ENCODE results near the gene EML5.

Gene EML5

DNA sequence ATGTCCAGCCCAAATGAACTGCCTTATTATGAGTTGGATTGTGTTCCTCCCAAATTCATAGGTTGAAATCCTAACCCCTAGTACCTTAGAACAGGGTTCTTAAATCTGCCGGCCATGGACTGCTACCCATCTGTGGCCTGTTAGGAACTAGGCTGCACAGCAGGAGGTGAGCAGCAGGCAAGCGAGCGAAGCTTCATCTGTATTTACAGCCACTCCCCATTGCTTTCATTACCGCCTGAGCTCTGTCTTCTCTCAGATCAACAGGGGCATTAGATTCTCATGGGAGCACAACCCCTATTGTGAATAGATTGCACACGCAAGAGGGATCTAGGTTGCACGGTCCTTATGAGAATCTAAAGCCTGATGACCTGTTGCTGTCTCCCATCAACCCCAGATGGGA is 9.8 kb upstream of the EML5 start:
- TF ChIP-seq, protein P1, sequence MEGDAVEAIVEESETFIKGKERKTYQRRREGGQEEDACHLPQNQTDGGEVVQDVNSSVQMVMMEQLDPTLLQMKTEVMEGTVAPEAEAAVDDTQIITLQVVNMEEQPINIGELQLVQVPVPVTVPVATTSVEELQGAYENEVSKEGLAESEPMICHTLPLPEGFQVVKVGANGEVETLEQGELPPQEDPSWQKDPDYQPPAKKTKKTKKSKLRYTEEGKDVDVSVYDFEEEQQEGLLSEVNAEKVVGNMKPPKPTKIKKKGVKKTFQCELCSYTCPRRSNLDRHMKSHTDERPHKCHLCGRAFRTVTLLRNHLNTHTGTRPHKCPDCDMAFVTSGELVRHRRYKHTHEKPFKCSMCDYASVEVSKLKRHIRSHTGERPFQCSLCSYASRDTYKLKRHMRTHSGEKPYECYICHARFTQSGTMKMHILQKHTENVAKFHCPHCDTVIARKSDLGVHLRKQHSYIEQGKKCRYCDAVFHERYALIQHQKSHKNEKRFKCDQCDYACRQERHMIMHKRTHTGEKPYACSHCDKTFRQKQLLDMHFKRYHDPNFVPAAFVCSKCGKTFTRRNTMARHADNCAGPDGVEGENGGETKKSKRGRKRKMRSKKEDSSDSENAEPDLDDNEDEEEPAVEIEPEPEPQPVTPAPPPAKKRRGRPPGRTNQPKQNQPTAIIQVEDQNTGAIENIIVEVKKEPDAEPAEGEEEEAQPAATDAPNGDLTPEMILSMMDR (IDR thresholded peaks at IDR 0.05), result no peak

DNA sequence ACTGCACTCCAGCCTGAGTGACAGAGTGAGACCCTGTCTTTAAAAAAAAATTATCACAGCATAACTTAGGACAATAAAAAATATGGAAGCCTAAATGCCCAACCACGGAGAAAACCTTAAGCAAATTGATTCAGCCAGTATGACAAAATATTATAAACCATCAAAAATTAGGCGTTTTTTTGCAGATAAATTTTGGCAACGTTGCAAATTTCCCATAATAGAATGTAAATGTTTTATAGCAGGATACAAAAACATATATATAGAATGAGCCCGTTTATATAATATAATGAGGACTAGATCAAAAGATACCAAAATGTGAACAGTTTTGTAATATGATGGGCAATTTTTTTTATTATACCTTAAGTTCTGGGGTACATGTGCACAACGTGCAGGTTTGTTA is 6.8 kb upstream of the EML5 start:
- TF ChIP-seq, protein P1 (IDR thresholded peaks at IDR 0.05), result no peak

DNA sequence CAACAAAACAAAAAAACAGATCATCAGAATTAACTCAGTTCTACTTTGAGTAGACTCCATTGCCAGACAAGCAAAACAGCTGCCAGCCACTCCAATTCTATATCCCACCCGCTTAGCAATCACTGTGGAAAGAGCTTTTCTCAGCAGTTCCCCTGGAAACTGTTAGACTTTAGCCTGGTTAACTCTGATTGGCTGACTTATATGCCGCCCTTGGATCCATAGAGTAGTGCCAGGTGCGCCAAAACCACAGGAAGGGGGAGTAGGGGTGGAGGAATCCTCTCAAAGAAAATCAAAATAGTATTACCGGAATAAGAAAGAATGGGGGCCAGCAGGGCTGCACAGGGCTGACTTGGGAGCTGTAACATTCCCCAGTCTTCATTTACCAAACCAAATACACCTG is 5.4 kb upstream of the EML5 start:
- TF ChIP-seq, protein P1 (IDR thresholded peaks at IDR 0.05), result no peak

DNA sequence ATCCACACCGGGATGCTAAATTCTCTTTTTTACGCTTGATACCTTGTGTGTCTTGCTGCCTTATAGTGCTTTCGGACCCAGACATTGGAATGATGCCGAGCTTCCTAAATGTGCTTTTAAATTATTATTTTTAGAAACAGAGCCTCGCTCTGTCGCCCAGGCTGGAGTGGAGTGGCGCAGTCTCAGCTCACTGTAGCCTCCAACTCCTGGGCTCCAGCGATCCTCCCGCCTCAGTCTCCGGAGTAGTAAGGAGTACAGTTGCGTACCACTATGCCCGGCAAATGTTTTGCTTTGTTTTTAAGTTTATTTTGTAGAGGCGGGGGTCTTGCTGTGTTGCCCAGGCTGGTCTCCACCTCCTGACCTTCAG is 489 bp upstream of the EML5 start:
- TF ChIP-seq, protein P1 (IDR thresholded peaks at IDR 0.05), result no peak

DNA sequence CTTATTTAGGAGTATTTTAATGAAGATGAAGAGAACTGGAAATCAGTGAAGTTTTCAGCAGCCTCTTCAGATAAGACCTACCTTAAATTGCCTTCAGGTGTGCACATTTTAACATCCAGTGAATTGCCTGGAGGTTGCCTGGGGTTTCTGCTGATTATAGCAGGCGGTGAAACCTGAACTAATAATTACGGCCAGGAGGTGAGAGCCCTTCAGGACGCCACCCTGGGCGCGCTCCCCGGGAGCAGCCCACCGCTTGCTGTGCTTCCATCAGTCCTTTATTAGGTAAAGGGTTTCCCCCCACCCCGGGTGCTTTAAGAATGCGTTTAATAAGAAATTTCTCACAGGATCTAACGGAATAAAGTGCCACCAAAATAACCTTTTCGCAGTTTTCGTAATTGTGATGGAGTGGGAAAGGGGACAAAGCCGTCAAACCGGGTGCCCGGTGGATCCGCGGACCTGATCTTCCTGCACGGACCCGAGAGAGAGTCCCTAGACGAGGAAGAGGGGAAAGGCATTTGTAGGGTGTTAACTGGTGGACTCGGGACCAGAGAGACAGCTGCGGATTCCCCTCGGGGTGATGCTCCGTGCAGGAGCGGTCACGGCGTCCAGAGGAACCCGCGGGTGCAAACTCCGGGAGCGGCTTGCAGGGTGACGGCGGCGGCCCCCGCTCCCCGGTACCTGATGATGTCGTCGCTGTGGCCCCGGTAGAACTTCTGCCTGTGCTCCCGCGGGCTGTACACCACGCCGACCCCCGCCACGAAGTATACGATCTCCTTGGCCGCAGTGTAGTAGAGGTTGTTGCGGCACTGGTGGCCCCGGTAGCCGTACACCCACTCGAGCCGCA is 902 bp downstream of the EML5 start:
- TF ChIP-seq, protein P1 (IDR thresholded peaks at IDR 0.05), result no peak

DNA sequence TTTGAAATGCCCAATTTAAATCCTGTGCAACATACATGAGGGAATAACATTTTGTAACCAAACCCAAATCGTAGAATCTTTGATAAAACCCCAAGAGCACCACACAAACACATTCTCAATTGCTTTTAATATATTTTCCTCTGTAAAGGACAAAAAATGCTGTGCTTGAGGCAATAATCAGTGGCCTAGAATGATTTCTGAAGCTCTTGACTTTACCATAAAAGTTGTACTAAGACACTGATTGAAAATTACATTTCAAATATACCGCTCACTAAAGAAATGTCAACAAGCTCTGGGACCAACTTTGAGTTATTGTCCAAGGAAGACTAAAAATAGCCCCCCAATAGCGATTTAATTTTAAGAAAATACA is 1.5 kb downstream of the EML5 start:
- TF ChIP-seq, protein P1 (IDR thresholded peaks at IDR 0.05), result no peak

DNA sequence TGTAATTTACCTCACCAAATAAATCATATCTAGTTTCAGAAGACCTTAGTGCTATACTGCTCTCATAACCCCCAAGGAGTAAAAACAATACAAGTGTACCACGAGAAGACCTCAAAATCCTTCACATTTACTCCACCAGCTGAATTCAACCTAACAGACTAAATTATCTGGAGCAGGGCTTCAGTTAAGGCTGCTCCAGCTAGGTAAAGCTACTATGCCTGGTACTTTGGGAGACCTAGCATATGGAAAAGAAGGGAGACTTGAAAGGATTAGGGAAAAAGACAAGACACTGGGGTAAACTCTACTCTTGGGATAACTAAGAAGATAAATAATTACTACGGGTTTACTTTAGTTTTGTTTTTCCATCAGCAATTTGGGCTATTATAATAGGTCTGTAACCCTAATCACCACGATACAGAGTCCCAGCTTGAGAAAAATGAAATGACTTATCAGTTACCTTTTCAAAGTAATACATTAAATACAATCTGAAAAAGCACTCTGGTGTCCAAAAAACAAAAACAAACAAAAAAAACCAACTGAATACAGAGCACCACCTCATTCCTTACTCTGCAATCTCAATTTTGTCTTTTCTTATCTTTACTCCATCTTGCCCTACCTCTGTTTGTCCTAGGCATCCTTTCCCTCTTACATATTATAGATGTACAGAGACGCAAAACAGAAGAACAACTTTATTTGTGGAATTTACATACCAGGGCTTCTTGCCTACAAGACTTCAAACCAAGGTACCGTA is 2.1 kb downstream of the EML5 start:
- TF ChIP-seq, protein P1 (IDR thresholded peaks at IDR 0.05), result no peak
